Effector CD8-positive, alpha-beta T cell (primary cell): ENCODE data around the gene CBX3.
"Not testable (repeated sequence)": the region's sequence is repeated elsewhere in the genome, so short reads cannot be mapped to it uniquely, and the experiment has no call there.

Source experiments
- DNase-seq: peaks from one replicate; lab custom pipeline; 2025; lab: John Stamatoyannopoulos, UW

Gene CBX3

GRCh38 chr7:26188206-26188956 lies 13.2 kb upstream of the CBX3 start:
- no peak for DNase-seq

GRCh38 chr7:26188957-26189541 lies 12.5 kb upstream of the CBX3 start:
- DNase-seq: no peak

- no peak for DNase-seq
Observed at GRCh38 chr7:26189697-26190096, 11.8 kb upstream of the CBX3 start.

GRCh38 chr7:26190417-26190869 lies 11.1 kb upstream of the CBX3 start:
- no peak for DNase-seq

GRCh38 chr7:26191233-26191973 lies 10.1 kb upstream of the CBX3 start:
- no peak for DNase-seq

- no peak for DNase-seq
Observed at GRCh38 chr7:26191974-26192479, 9.5 kb upstream of the CBX3 start.

- DNase-seq: no peak
Observed at GRCh38 chr7:26192485-26193087, 9.0 kb upstream of the CBX3 start.

GRCh38 chr7:26193432-26194207 lies 7.9 kb upstream of the CBX3 start:
- DNase-seq: no peak

- not testable (repeated sequence) for DNase-seq
Observed at GRCh38 chr7:26194764-26195163, 6.8 kb upstream of the CBX3 start.

- no peak for DNase-seq
Observed at GRCh38 chr7:26195182-26195581, 6.4 kb upstream of the CBX3 start.

- DNase-seq: no peak
Observed at GRCh38 chr7:26195867-26196657, 5.5 kb upstream of the CBX3 start.

GRCh38 chr7:26197153-26198115 lies 4.1 kb upstream of the CBX3 start:
- no peak for DNase-seq

- no peak for DNase-seq
Observed at GRCh38 chr7:26198133-26198780, 3.3 kb upstream of the CBX3 start.

GRCh38 chr7:26198781-26199169 lies 2.8 kb upstream of the CBX3 start:
- no peak for DNase-seq

GRCh38 chr7:26199301-26200037 lies 2.1 kb upstream of the CBX3 start:
- peak; percentile 43 for DNase-seq

GRCh38 chr7:26200038-26200443 lies 1.5 kb upstream of the CBX3 start:
- DNase-seq: peak; percentile 70

GRCh38 chr7:26200444-26201246 lies 900 bp upstream of the CBX3 start, which contains the start of gene HNRNPA2B1:
TSS of gene HNRNPA2B1 (minus strand) at chr7:26200746. CDS start at chr7:26200577, 169 bp downstream.
- peak; percentile 97 for DNase-seq
